Left lung (tissue), 10 donors: ENCODE measurements around the gene MTERF4. TPM values are rescaled to one million over a fixed set of nuclear protein-coding genes. Genes with fewer than 3 reads are reported as not detected.
A peak's percentile ranks its signal among the peaks of the same experiment; 100 is the strongest.

Experiments
- ATAC-seq: fragments of 200-7000 bp; cut with Tn5 transposase; one replicate; pipeline ENCODE4 v1.9.1; 2020; ENCODE audit warnings: moderate library complexity
- DNase-seq, 4 donors: peaks; one replicate each; pipeline ENCODE4 v3.0.0-alpha.2; 2013 to 2020
- H3K27ac ChIP-seq, 2 donors: fragments of 200-600 bp; sonication (generic) in 1 of 2; one replicate each; pipeline versions ENCODE4 v1.5.0 to v1.8.0; 2020 to 2021
- H3K27me3 ChIP-seq, 2 donors: fragments of 200-600 bp; sonication (generic) in 1 of 2; one replicate each; pipeline versions ENCODE4 v1.5.0 to v1.8.0; 2020 to 2021
- H3K36me3 ChIP-seq, 2 donors: fragments of 200-600 bp; sonication (generic) in 1 of 2; one replicate each; pipeline versions ENCODE4 v1.5.0 to v1.8.0; 2020 to 2021
- H3K4me1 ChIP-seq, 2 donors: fragments of 200-600 bp; one replicate each; pipeline ENCODE4 v1.8.0; 2021
- H3K4me3 ChIP-seq, 2 donors: fragments of 200-600 bp; sonication (generic) in 1 of 2; one replicate each; pipeline versions ENCODE4 v1.5.0 to v1.8.0; 2020 to 2021; ENCODE audit warnings: mild to moderate bottlenecking in 1 of 2
- H3K9me3 ChIP-seq, 2 donors: fragments of 200-600 bp; sonication (generic) in 1 of 2; one replicate each; pipeline versions ENCODE4 v1.5.0 to v1.8.0; 2020 to 2021
- intact Hi-C, 2 donors: fragments of 100-400 bp; cut with DNase I; formaldehyde crosslinking; loops; one replicate each; pipeline versions ENCODE4 v1.11.2 to v1.14.2; 2022
- polyA plus RNA-seq, 6 donors: library from polyadenylated mRNA; unstranded; fragments of 120-200 nt; gene quantifications; one replicate each; pipeline ENCODE4 v1.2.1, GENCODE V29; 2013; ENCODE audit not compliant: insufficient read length in 6 of 6
- total RNA-seq, 2 donors: library from RNA; stranded (reverse); fragmentation: NEBNext Ultra II Directional; extraction: Animal tissue kit (Norgen Biotek cat#: 25700); gene quantifications; one replicate each; pipeline ENCODE4 v1.2.1, GENCODE V29; 2021
- TF ChIP-seq, protein P1 (sequence below), 2 donors: fragments of 200-600 bp; sonication (generic) in 1 of 2; IDR thresholded peaks; one replicate each; pipeline versions ENCODE4 v1.5.0 to v1.8.0; 2021; ENCODE audit warnings: antibody characterized with exemption in 2 of 2
- donor health status: DM: no; HTN: yes; CAD: no.
- donor health status: DM: no; HTN: no; CAD: no.

MTERF4 gene
- total and polyA plus RNA-seq, 8 donors: 24.9 to 101 (median 85.1) TPM

DNA sequence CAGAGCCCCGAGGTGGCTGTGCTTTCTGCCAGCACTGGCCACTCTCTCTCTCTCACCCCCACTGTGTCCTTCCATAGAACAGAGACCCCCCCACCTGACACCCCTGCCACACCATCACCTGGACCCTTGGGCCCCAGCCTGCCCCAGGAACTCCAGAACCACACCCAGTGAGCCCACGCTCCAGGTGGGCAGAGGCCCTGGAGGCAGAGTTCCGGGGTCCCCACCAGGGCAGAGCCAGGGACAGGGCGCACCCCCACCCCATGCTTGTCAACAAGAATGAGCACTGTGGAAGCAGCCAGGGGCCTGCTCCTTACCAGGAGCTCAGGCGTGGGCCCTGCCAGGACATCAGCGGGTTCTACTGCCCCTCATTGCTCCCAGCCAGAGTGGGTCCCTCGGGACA, 32.6 kb upstream of the MTERF4 start:
- TF ChIP-seq, protein P1, sequence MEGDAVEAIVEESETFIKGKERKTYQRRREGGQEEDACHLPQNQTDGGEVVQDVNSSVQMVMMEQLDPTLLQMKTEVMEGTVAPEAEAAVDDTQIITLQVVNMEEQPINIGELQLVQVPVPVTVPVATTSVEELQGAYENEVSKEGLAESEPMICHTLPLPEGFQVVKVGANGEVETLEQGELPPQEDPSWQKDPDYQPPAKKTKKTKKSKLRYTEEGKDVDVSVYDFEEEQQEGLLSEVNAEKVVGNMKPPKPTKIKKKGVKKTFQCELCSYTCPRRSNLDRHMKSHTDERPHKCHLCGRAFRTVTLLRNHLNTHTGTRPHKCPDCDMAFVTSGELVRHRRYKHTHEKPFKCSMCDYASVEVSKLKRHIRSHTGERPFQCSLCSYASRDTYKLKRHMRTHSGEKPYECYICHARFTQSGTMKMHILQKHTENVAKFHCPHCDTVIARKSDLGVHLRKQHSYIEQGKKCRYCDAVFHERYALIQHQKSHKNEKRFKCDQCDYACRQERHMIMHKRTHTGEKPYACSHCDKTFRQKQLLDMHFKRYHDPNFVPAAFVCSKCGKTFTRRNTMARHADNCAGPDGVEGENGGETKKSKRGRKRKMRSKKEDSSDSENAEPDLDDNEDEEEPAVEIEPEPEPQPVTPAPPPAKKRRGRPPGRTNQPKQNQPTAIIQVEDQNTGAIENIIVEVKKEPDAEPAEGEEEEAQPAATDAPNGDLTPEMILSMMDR (IDR thresholded peaks at IDR 0.05): no peak
- Histone ChIP-seq H3K4me3 (no peak overlapping the region), H3K4me1 (no peaks in the 10 kb centered on the region), H3K27me3 (no peaks in the 10 kb centered on the region), H3K36me3 (peaks cover 0 to 27% of the 10 kb centered on the region in 2 donors), H3K27ac (no peak overlapping the region), H3K9me3 (no peaks in the 10 kb centered on the region)
- intact Hi-C loops: no loop called here
- DNase-seq: peak in 1 of 4 donors; percentile 63
- ATAC-seq: no peak

DNA sequence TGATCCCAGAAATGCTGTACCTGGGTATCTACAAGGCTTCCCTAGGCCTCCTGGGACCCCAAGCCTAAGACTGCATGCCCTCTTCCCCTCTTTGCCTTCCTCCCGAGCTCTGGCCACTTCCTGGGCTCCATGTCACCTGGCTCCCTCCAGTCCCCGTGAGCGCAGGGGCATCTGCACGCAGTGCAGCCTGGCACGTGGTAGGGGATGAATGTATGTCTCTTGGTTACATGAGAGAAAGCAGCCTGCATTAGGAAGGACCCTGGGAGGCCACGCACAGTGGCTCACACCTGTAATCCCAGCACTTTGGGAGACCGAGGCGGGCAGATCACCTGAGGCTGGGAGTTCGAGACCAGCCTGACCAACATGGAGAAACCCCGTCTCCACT, 31.3 kb upstream of the MTERF4 start:
- no peak overlapping the region for H3K4me3 ChIP-seq
- intact Hi-C loops: no loop called here
- no peak overlapping the region for H3K27ac ChIP-seq
- ATAC-seq: no peak
- H3K9me3 ChIP-seq: no peaks in the 10 kb centered on the region
- no peaks in the 10 kb centered on the region for H3K27me3 ChIP-seq
- no peak for DNase-seq
- TF ChIP-seq, protein P1 (IDR thresholded peaks at IDR 0.05): no peak
- H3K4me1 ChIP-seq: no peaks in the 10 kb centered on the region
- H3K36me3 ChIP-seq: peaks cover 0 to 24% of the 10 kb centered on the region in 2 donors

DNA sequence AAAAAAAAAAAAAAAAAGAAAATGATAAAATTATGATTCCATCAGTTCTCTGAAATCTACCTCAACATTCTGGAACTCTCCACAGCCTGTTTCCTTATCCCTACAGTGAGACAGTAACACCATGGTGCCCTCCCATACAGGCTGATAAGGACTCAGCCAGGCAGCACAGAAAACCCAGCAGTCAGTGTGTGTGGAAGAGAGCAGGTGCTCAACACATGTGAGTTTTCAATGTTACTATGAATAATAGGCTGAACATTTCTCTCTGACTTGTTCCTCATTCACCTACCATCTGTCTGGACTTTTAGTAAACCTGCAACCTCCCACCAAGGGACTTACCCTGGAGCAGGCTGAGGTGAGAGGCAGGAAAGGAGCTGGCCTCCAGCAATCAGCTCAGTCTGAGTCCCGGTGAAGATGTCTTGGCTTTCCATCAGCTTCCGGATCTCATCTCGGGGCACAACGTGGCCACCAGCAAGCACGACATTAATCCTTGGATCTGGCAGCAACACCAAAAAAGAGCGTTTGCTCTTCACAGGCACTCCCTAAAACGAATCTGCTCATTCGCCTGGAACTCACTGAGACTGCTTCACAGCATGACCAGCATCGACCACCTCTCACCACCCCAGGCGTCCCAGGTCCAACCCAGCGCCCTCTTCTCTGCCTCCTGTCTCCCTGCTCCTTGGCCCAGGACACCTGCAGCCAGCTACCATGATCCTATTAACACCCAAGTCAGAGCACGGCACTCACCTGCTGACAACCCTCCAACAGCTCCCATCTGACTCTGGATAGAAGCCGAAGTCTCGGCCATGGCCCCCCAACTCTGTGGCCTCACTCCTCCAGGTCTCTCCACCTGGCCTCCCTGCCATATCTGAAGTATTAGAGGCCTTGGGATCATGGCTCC, 30.7 kb upstream of the MTERF4 start:
- no peaks in the 10 kb centered on the region for H3K4me1 ChIP-seq
- peaks cover 0 to 17% of the 10 kb centered on the region in 2 donors for H3K36me3 ChIP-seq
- no peak overlapping the region for H3K27ac ChIP-seq
- ATAC-seq (no peak), DNase-seq (no peak)
- H3K27me3 ChIP-seq: no peaks in the 10 kb centered on the region
- TF ChIP-seq, protein P1 (IDR thresholded peaks at IDR 0.05): no peak
- no peak overlapping the region for H3K4me3 ChIP-seq
- no peaks in the 10 kb centered on the region for H3K9me3 ChIP-seq
- intact Hi-C loops: no loop called here

DNA sequence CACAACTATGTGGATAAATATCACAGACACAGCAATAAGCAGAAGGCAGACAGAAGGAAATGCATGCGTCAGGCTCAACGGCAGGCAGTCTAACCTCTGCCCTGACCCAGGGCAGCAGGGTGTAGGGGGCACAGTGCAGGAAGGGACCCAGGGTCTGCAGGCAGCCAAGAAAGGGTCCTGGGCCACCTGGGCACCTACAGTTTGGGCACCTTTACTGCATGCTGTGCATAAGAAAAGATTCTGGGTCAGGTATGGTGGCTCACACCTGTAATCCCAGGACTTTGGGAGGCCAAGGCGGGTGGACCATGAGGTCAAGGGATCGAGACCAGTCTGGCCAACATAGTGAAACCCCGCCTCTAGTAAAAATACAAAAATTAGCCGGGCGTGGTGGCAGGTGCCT, 29.4 kb upstream of the MTERF4 start:
- H3K36me3 ChIP-seq: peaks cover 0 to 10% of the 10 kb centered on the region in 2 donors
- H3K9me3 ChIP-seq: no peaks in the 10 kb centered on the region
- no peak overlapping the region for H3K27ac ChIP-seq
- TF ChIP-seq, protein P1 (IDR thresholded peaks at IDR 0.05): no peak
- DNase-seq (no peak), ATAC-seq (no peak)
- no peak overlapping the region for H3K4me3 ChIP-seq
- intact Hi-C loops: no loop called here
- H3K27me3 ChIP-seq: no peaks in the 10 kb centered on the region
- no peaks in the 10 kb centered on the region for H3K4me1 ChIP-seq

DNA sequence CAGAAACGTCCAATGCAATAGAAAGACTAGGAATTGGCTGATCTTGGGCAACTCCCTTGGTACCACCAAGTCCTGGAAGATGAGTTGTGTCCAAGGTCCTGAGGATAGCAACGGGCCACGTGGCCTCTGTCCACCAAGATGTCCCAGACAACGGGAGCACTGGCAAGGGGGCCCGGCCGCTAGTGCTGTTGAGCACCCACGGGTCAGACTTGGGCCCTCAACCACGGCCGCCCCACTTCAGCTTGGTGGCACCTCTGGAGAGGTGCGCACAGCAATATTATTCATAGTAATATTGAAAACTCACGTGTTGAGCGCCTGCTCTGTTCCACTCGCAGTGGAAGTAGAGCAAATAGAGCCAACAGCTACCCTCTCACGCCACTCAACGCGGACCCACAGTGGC, 28.2 kb upstream of the MTERF4 start:
- intact Hi-C loops: no loop called here
- H3K4me1 ChIP-seq: no peaks in the 10 kb centered on the region
- no peak for ATAC-seq
- DNase-seq: peak in 2 of 4 donors; percentile 25 to 73
- no peak overlapping the region for H3K4me3 ChIP-seq
- TF ChIP-seq, protein P1 (IDR thresholded peaks at IDR 0.05): no peak
- H3K27me3 ChIP-seq: no peaks in the 10 kb centered on the region
- H3K9me3 ChIP-seq: no peaks in the 10 kb centered on the region
- peaks cover 0 to 15% of the 10 kb centered on the region in 2 donors for H3K36me3 ChIP-seq
- H3K27ac ChIP-seq: no peak overlapping the region
